ENCODE results near the gene TENM4.

TENM4 gene

GRCh38 chr11:79198898-79199250, 242.0 kb downstream of the TENM4 start:
- Histone ChIP-seq H3K4ac (ENCODE audit: low read length) (no peak overlapping the region), H3K9ac (ENCODE audit: low read depth, low read length, poor library complexity) (no peak overlapping the region), H2AK5ac (ENCODE audit: low read depth, low read length) (no peak overlapping the region), H2BK5ac (ENCODE audit: low read length) (no peak overlapping the region), H3K27me3 (ENCODE audit: control insufficient read depth in 3 of 3, insufficient read depth in 3 of 3, low read depth in 1 of 3, low read length in 3 of 3) (no peaks in the 10 kb centered on the region), H3K18ac (ENCODE audit: low read length) (no peak overlapping the region), H3K9me3 (replicated peaks in 1 of 2; ENCODE audit: control insufficient read depth in 2 of 2, insufficient read depth in 1 of 2, low read depth in 1 of 2, low read length in 2 of 2) (peaks cover 0 to 2% of the 10 kb centered on the region in 2 donors), H2AFZ (ENCODE audit: low read length) (no peak overlapping the region), H4K91ac (ENCODE audit: low read depth, low read length, poor library complexity) (no peak overlapping the region), H3K4me1 (ENCODE audit: control insufficient read depth in 2 of 2, insufficient read depth in 1 of 2, low read depth in 1 of 2, low read length in 2 of 2) (peaks cover 0 to 6% of the 10 kb centered on the region in 2 donors), H3K36me3 (replicated peaks in 1 of 2; ENCODE audit: control insufficient read depth in 2 of 2, insufficient read depth in 2 of 2, low read length in 2 of 2) (no peaks in the 10 kb centered on the region), H3K4me2 (ENCODE audit: insufficient read depth, low read length, poor library complexity, severe bottlenecking) (no peak overlapping the region), H3K27ac (replicated peaks; ENCODE audit: low read length) (no peak overlapping the region), H4K8ac (ENCODE audit: low read depth, low read length) (no peak overlapping the region), H3K79me1 (ENCODE audit: low read depth, low read length) (no peaks in the 10 kb centered on the region), H2BK12ac (ENCODE audit: low read length) (no peak overlapping the region), H2BK120ac (ENCODE audit: low read depth, low read length) (no peak overlapping the region), H3K4me3 (ENCODE audit: low read length in 2 of 2) (no peak overlapping the region), H2BK15ac (ENCODE audit: low read length) (no peak overlapping the region), H3K14ac (ENCODE audit: low read length) (no peak overlapping the region), H3K23ac (ENCODE audit: low read depth, low read length, poor library complexity) (no peak overlapping the region)
- no peak for DNase-seq (ENCODE audit: low spot score)
- no CpG with 5 or more reads among the region's 3 CpGs for WGBS, 2 donors (ENCODE audit: extremely low coverage in 2 of 2, insufficient read length in 2 of 2, insufficient replicate concordance in 1 of 2)

- no peak overlapping the region for H2AK5ac ChIP-seq (ENCODE audit: low read depth, low read length)
- no peaks in the 10 kb centered on the region for H3K79me1 ChIP-seq (ENCODE audit: low read depth, low read length)
- no peak overlapping the region for H3K27ac ChIP-seq (replicated peaks; ENCODE audit: low read length)
- H3K4me1 ChIP-seq (ENCODE audit: control insufficient read depth in 2 of 2, insufficient read depth in 1 of 2, low read depth in 1 of 2, low read length in 2 of 2) = peaks cover 0 to 6% of the 10 kb centered on the region in 2 donors
- no peak overlapping the region for H3K18ac ChIP-seq (ENCODE audit: low read length)
- H3K4me2 ChIP-seq (ENCODE audit: insufficient read depth, low read length, poor library complexity, severe bottlenecking) = no peak overlapping the region
- H3K9me3 ChIP-seq (replicated peaks in 1 of 2; ENCODE audit: control insufficient read depth in 2 of 2, insufficient read depth in 1 of 2, low read depth in 1 of 2, low read length in 2 of 2) = peaks cover 2 to 3% of the 10 kb centered on the region in 2 donors
- H2BK15ac ChIP-seq (ENCODE audit: low read length) = no peak overlapping the region
- no CpG with 5 or more reads among the region's 7 CpGs for WGBS, 2 donors (ENCODE audit: extremely low coverage in 2 of 2, insufficient read length in 2 of 2, insufficient replicate concordance in 1 of 2)
- no peak for DNase-seq (ENCODE audit: low spot score)
- H3K23ac ChIP-seq (ENCODE audit: low read depth, low read length, poor library complexity) = no peak overlapping the region
- no peak overlapping the region for H3K4ac ChIP-seq (ENCODE audit: low read length)
- H2BK5ac ChIP-seq (ENCODE audit: low read length) = no peak overlapping the region
- no peak overlapping the region for H4K8ac ChIP-seq (ENCODE audit: low read depth, low read length)
- no peak overlapping the region for H2BK12ac ChIP-seq (ENCODE audit: low read length)
- no peaks in the 10 kb centered on the region for H3K27me3 ChIP-seq (ENCODE audit: control insufficient read depth in 3 of 3, insufficient read depth in 3 of 3, low read depth in 1 of 3, low read length in 3 of 3)
- no peak overlapping the region for H4K91ac ChIP-seq (ENCODE audit: low read depth, low read length, poor library complexity)
- H3K4me3 ChIP-seq (ENCODE audit: low read length in 2 of 2) = no peak overlapping the region
- no peak overlapping the region for H2AFZ ChIP-seq (ENCODE audit: low read length)
- no peak overlapping the region for H3K9ac ChIP-seq (ENCODE audit: low read depth, low read length, poor library complexity)
- no peaks in the 10 kb centered on the region for H3K36me3 ChIP-seq (replicated peaks in 1 of 2; ENCODE audit: control insufficient read depth in 2 of 2, insufficient read depth in 2 of 2, low read length in 2 of 2)
- H3K14ac ChIP-seq (ENCODE audit: low read length) = no peak overlapping the region
- H2BK120ac ChIP-seq (ENCODE audit: low read depth, low read length) = no peak overlapping the region
Measured at GRCh38 chr11:79198203-79198897, 242.5 kb downstream of the TENM4 start.

- H3K9me3 ChIP-seq (replicated peaks in 1 of 2; ENCODE audit: control insufficient read depth in 2 of 2, insufficient read depth in 1 of 2, low read depth in 1 of 2, low read length in 2 of 2) = peaks cover 2 to 5% of the 10 kb centered on the region in 2 donors
- no peak overlapping the region for H2BK12ac ChIP-seq (ENCODE audit: low read length)
- H3K9ac ChIP-seq (ENCODE audit: low read depth, low read length, poor library complexity) = no peak overlapping the region
- no peak overlapping the region for H2BK5ac ChIP-seq (ENCODE audit: low read length)
- H4K8ac ChIP-seq (ENCODE audit: low read depth, low read length) = no peak overlapping the region
- no peak overlapping the region for H2AK5ac ChIP-seq (ENCODE audit: low read depth, low read length)
- H3K27me3 ChIP-seq (ENCODE audit: control insufficient read depth in 3 of 3, insufficient read depth in 3 of 3, low read depth in 1 of 3, low read length in 3 of 3) = no peaks in the 10 kb centered on the region
- H3K23ac ChIP-seq (ENCODE audit: low read depth, low read length, poor library complexity) = no peak overlapping the region
- no peaks in the 10 kb centered on the region for H3K79me1 ChIP-seq (ENCODE audit: low read depth, low read length)
- no CpG with 5 or more reads among the region's 4 CpGs for WGBS, 2 donors (ENCODE audit: extremely low coverage in 2 of 2, insufficient read length in 2 of 2, insufficient replicate concordance in 1 of 2)
- H2BK15ac ChIP-seq (ENCODE audit: low read length) = no peak overlapping the region
- no peaks in the 10 kb centered on the region for H3K36me3 ChIP-seq (replicated peaks in 1 of 2; ENCODE audit: control insufficient read depth in 2 of 2, insufficient read depth in 2 of 2, low read length in 2 of 2)
- H3K4me2 ChIP-seq (ENCODE audit: insufficient read depth, low read length, poor library complexity, severe bottlenecking) = no peak overlapping the region
- H3K18ac ChIP-seq (ENCODE audit: low read length) = peak overlapping the region; percentile 7
- no peak overlapping the region for H4K91ac ChIP-seq (ENCODE audit: low read depth, low read length, poor library complexity)
- no peak overlapping the region for H3K4ac ChIP-seq (ENCODE audit: low read length)
- no peak for DNase-seq (ENCODE audit: low spot score)
- H3K4me1 ChIP-seq (ENCODE audit: control insufficient read depth in 2 of 2, insufficient read depth in 1 of 2, low read depth in 1 of 2, low read length in 2 of 2) = peaks cover 0 to 6% of the 10 kb centered on the region in 2 donors
- H3K4me3 ChIP-seq (ENCODE audit: low read length in 2 of 2) = no peak overlapping the region
- no peak overlapping the region for H3K14ac ChIP-seq (ENCODE audit: low read length)
- H2AFZ ChIP-seq (ENCODE audit: low read length) = no peak overlapping the region
- no peak overlapping the region for H3K27ac ChIP-seq (replicated peaks; ENCODE audit: low read length)
- H2BK120ac ChIP-seq (ENCODE audit: low read depth, low read length) = no peak overlapping the region
Measured at GRCh38 chr11:79196950-79197349, 243.9 kb downstream of the TENM4 start.

GRCh38 chr11:79195209-79195608, 245.6 kb downstream of the TENM4 start:
- Histone ChIP-seq H4K8ac (ENCODE audit: low read depth, low read length) (no peak overlapping the region), H3K14ac (ENCODE audit: low read length) (no peak overlapping the region), H4K91ac (ENCODE audit: low read depth, low read length, poor library complexity) (no peak overlapping the region), H2BK120ac (ENCODE audit: low read depth, low read length) (no peak overlapping the region), H2AFZ (ENCODE audit: low read length) (no peak overlapping the region), H3K4ac (ENCODE audit: low read length) (no peak overlapping the region), H3K4me2 (ENCODE audit: insufficient read depth, low read length, poor library complexity, severe bottlenecking) (no peak overlapping the region), H3K4me1 (ENCODE audit: control insufficient read depth in 2 of 2, insufficient read depth in 1 of 2, low read depth in 1 of 2, low read length in 2 of 2) (peaks cover 0 to 3% of the 10 kb centered on the region in 2 donors), H3K4me3 (ENCODE audit: low read length in 2 of 2) (no peak overlapping the region), H3K79me1 (ENCODE audit: low read depth, low read length) (no peaks in the 10 kb centered on the region), H3K23ac (ENCODE audit: low read depth, low read length, poor library complexity) (no peak overlapping the region), H3K18ac (ENCODE audit: low read length) (no peak overlapping the region), H3K36me3 (replicated peaks in 1 of 2; ENCODE audit: control insufficient read depth in 2 of 2, insufficient read depth in 2 of 2, low read length in 2 of 2) (no peaks in the 10 kb centered on the region), H2BK5ac (ENCODE audit: low read length) (no peak overlapping the region), H2BK12ac (ENCODE audit: low read length) (no peak overlapping the region), H2BK15ac (ENCODE audit: low read length) (no peak overlapping the region), H3K9me3 (replicated peaks in 1 of 2; ENCODE audit: control insufficient read depth in 2 of 2, insufficient read depth in 1 of 2, low read depth in 1 of 2, low read length in 2 of 2) (peaks cover 2 to 5% of the 10 kb centered on the region in 2 donors), H3K27me3 (ENCODE audit: control insufficient read depth in 3 of 3, insufficient read depth in 3 of 3, low read depth in 1 of 3, low read length in 3 of 3) (no peaks in the 10 kb centered on the region), H3K27ac (replicated peaks; ENCODE audit: low read length) (no peak overlapping the region), H2AK5ac (ENCODE audit: low read depth, low read length) (no peak overlapping the region), H3K9ac (ENCODE audit: low read depth, low read length, poor library complexity) (no peak overlapping the region)
- DNase-seq (ENCODE audit: low spot score) = no peak
- no CpG with 5 or more reads among the region's 4 CpGs for WGBS, 2 donors (ENCODE audit: extremely low coverage in 2 of 2, insufficient read length in 2 of 2, insufficient replicate concordance in 1 of 2)
